Keratinocyte (primary cell): ENCODE data around the gene COL8A2. TPM values are rescaled to one million over a fixed set of nuclear protein-coding genes. Genes with fewer than 3 reads are reported as not detected.
A peak's percentile ranks its signal among the peaks of the same experiment; 100 is the strongest.

Experiments
- DNase-seq: peaks from one replicate; pipeline ENCODE4 v3.0.0-alpha.2; 2011; ENCODE audit warnings: low read depth, missing footprints, low spot score
- FAIRE-seq: peaks from 2 replicates; lab custom pipeline; 2011; peaks lifted over from hg19 to GRCh38; lab: Jason Lieb, UNC
- H2AFZ ChIP-seq: 2 replicates; pipeline ENCODE4 v1.6.0; 2012; ENCODE audit warnings: low read length, control low read depth, inconsistent platforms; ENCODE audit not compliant: control insufficient read depth
- H3K27ac ChIP-seq: 2 replicates; pipeline ENCODE4 v1.5.1; 2011; ENCODE audit warnings: low read length; ENCODE audit not compliant: control insufficient read depth, insufficient read depth
- H3K27me3 ChIP-seq: 3 replicates; pipeline ENCODE4 v1.6.0; 2011; ENCODE audit warnings: low read length; ENCODE audit not compliant: control insufficient read depth, insufficient read depth; ENCODE audit errors: extremely low read depth
- H3K36me3 ChIP-seq, 2 experiments: 2 replicates in 1 of 2; 3 replicates in 1 of 2; pipeline ENCODE4 v1.5.1; 2011; ENCODE audit warnings: low read length in 2 of 2, mild to moderate bottlenecking in 1 of 2; ENCODE audit not compliant: control insufficient read depth in 2 of 2, insufficient read depth in 2 of 2; ENCODE audit errors: extremely low read depth in 1 of 2
- H3K4me1 ChIP-seq: 3 replicates; pipeline ENCODE4 v1.5.1; 2011; ENCODE audit warnings: low read length; ENCODE audit not compliant: control insufficient read depth, insufficient read depth; ENCODE audit errors: extremely low read depth
- H3K4me2 ChIP-seq: 3 replicates; pipeline ENCODE4 v1.6.0; 2011; ENCODE audit warnings: low read depth, low read length; ENCODE audit not compliant: control insufficient read depth, insufficient read depth; ENCODE audit errors: extremely low read depth
- H3K4me3 ChIP-seq, 3 experiments: fragments of 200-600 bp in 1 of 3; sonication (generic) in 1 of 3; 2 replicates in 2 of 3; 3 replicates in 1 of 3; pipeline ENCODE4 v1.5.1; 2011 to 2016; ENCODE audit warnings: low read length in 3 of 3, mild to moderate bottlenecking in 3 of 3, control low read depth in 2 of 3, inconsistent platforms in 1 of 3, low read depth in 1 of 3, mixed read lengths in 1 of 3, mixed run types in 1 of 3, moderate library complexity in 1 of 3; ENCODE audit not compliant: control insufficient read depth in 2 of 3, insufficient read depth in 2 of 3; ENCODE audit errors: extremely low read depth in 1 of 3
- H3K79me2 ChIP-seq: 2 replicates; pipeline ENCODE4 v1.6.0; 2012; ENCODE audit warnings: low read length; ENCODE audit not compliant: control insufficient read depth, insufficient read depth
- H3K9ac ChIP-seq: 3 replicates; pipeline ENCODE4 v1.6.0; 2011; ENCODE audit warnings: low read length; ENCODE audit not compliant: control insufficient read depth, insufficient read depth; ENCODE audit errors: extremely low read depth
- H3K9me1 ChIP-seq: 3 replicates; pipeline ENCODE4 v1.6.0; 2011; ENCODE audit warnings: low read length; ENCODE audit not compliant: control insufficient read depth, insufficient read depth; ENCODE audit errors: extremely low read depth
- H3K9me3 ChIP-seq: 2 replicates; pipeline ENCODE4 v1.5.1; 2012; ENCODE audit warnings: low read depth, low read length; ENCODE audit not compliant: control insufficient read depth
- H4K20me1 ChIP-seq: 3 replicates; pipeline ENCODE4 v1.6.0; 2011; ENCODE audit warnings: low read length; ENCODE audit not compliant: control insufficient read depth, insufficient read depth; ENCODE audit errors: extremely low read depth
- CTCF ChIP-seq, 3 experiments: IDR thresholded peaks in 1 of 3; conservative IDR thresholded peaks in 1 of 3; optimal IDR thresholded peaks in 1 of 3; 2 replicates in 2 of 3; 3 replicates in 1 of 3; pipeline versions ENCODE3 to v1.5.1; 2011; ENCODE audit warnings: low read length in 3 of 3, mild to moderate bottlenecking in 3 of 3, moderate library complexity in 2 of 3, control low read depth in 1 of 3, inconsistent platforms in 1 of 3; ENCODE audit not compliant: insufficient read depth in 2 of 3; ENCODE audit errors: extremely low read depth in 1 of 3
- EZH2 ChIP-seq: IDR thresholded peaks from one replicate; pipeline ENCODE4 v1.6.1; 2012; ENCODE audit warnings: inconsistent platforms, mild to moderate bottlenecking, low read length, moderate library complexity
- dilution Hi-C: fragments of 300-500 bp; cut with MboI; formaldehyde crosslinking; loops from one replicate; pipeline ENCODE4 v1.7.0; 2020; ENCODE audit warnings: low sequenced_read_pairs; ENCODE audit not compliant: extremely low pct_ligation_motif_present
- polyA plus RNA-seq, 5 experiments: library from polyadenylated mRNA; depleted of rRNA in 3 of 5; stranded (reverse) in 3 of 5; stranded (forward) in 1 of 5; unstranded in 1 of 5; fragments of >200 nt; gene quantifications; 1 replicate in 1 of 5; 2 replicates in 3 of 5; 3 replicates in 1 of 5; pipeline versions ENCODE4 v1.2.1 to v1.2.3, GENCODE V29; 2011 to 2012; ENCODE audit warnings: missing spikeins in 2 of 5, low read depth in 1 of 5, low replicate concordance in 1 of 5

Gene COL8A2
- polyA plus RNA-seq, 1 donor (not counting 4 experiments of a cell fraction or from before 2014, with no cell fraction given), result 0.09 TPM

GRCh38 chr1:36137226-36137625, 12.2 kb upstream of the COL8A2 start:
- Histone ChIP-seq H3K9ac (no peak overlapping the region), H3K36me3 (peaks cover 11 to 35% of the 10 kb centered on the region in 2 experiments), H3K79me2 (peaks cover 28% of the 10 kb centered on the region), H4K20me1 (peaks cover 3% of the 10 kb centered on the region), H3K27me3 (no peaks in the 10 kb centered on the region), H3K27ac (peak overlapping the region; percentile 98), H3K4me3 (no peak overlapping the region), H3K9me3 (no peaks in the 10 kb centered on the region), H3K4me2 (no peak overlapping the region), H3K4me1 (peaks cover 52% of the 10 kb centered on the region), H3K9me1 (peaks cover 3% of the 10 kb centered on the region), H2AFZ (no peak overlapping the region)
- TF ChIP-seq CTCF (optimal IDR thresholded peaks at IDR 0.05 in 1 of 3, IDR thresholded peaks at IDR 0.05 in 1 of 3, conservative IDR thresholded peaks at IDR 0.05 in 1 of 3; ENCODE audit: extremely low read depth in 1 of 3, insufficient read depth in 2 of 3, low read length in 3 of 3), result no peak
- no peak for TF ChIP-seq EZH2
- dilution Hi-C loops, result no loop called here
- DNase-seq, result no peak
- FAIRE-seq, result no peak

GRCh38 chr1:36136535-36136934, 11.5 kb upstream of the COL8A2 start:
- FAIRE-seq (peak; percentile 88), DNase-seq (no peak)
- Histone ChIP-seq H3K9me3 (no peaks in the 10 kb centered on the region), H3K4me1 (peaks cover 52% of the 10 kb centered on the region), H3K9ac (no peak overlapping the region), H3K4me2 (no peak overlapping the region), H4K20me1 (peaks cover 3% of the 10 kb centered on the region), H3K4me3 (no peak overlapping the region), H3K9me1 (peaks cover 3% of the 10 kb centered on the region), H3K36me3 (peaks cover 11 to 35% of the 10 kb centered on the region in 2 experiments), H3K79me2 (peaks cover 23% of the 10 kb centered on the region), H3K27ac (peak overlapping the region; percentile 98), H2AFZ (no peak overlapping the region), H3K27me3 (no peaks in the 10 kb centered on the region)
- no peak for TF ChIP-seq CTCF (optimal IDR thresholded peaks at IDR 0.05 in 1 of 3, IDR thresholded peaks at IDR 0.05 in 1 of 3, conservative IDR thresholded peaks at IDR 0.05 in 1 of 3; ENCODE audit: extremely low read depth in 1 of 3, insufficient read depth in 2 of 3, low read length in 3 of 3)
- TF ChIP-seq EZH2, result no peak
- dilution Hi-C loops, result no loop called here
